ENCODE data around the gene TTN.

Gene TTN

GRCh38 chr2:178829299-178829960 is 22.2 kb upstream of the TTN start:
- Histone ChIP-seq H3K9ac (ENCODE audit: low read depth, low read length, poor library complexity, severe bottlenecking) (no peak overlapping the region), H3K4me2 (ENCODE audit: low read depth, low read length, poor library complexity, severe bottlenecking) (no peak overlapping the region), H3K4me1 (ENCODE audit: insufficient read depth, low read length, poor library complexity, severe bottlenecking) (no peaks in the 10 kb centered on the region), H3K9me2 (replicated peaks; ENCODE audit: low read depth, low read length) (no peaks in the 10 kb centered on the region), H4K20me1 (ENCODE audit: insufficient read depth, low read length, poor library complexity, severe bottlenecking) (no peaks in the 10 kb centered on the region), H3K9me3 (ENCODE audit: insufficient read depth, low read depth, low read length) (peaks cover 10% of the 10 kb centered on the region; the same call in 1 of the 2 replicates), H3K36me3 (ENCODE audit: insufficient read depth, low read length) (no peaks in the 10 kb centered on the region), H3F3A (ENCODE audit: low read depth) (no peaks in the 10 kb centered on the region), H3K4me3 (ENCODE audit: low read length, poor library complexity, severe bottlenecking) (no peak overlapping the region), H3K27me3 (ENCODE audit: insufficient read depth, low read length, poor library complexity, severe bottlenecking) (no peaks in the 10 kb centered on the region), H2AFZ (ENCODE audit: low read length) (no peak overlapping the region), H3K79me2 (ENCODE audit: insufficient read depth, low read length) (no peaks in the 10 kb centered on the region)
- TF ChIP-seq EZH2phosphoT487 (IDR thresholded peaks at IDR 0.05; ENCODE audit: borderline replicate concordance) (no peak), CTCF (conservative IDR thresholded peaks at IDR 0.05; ENCODE audit: low read length) (no peak)

- no peaks in the 10 kb centered on the region for H3K4me1 ChIP-seq (ENCODE audit: insufficient read depth, low read length, poor library complexity, severe bottlenecking)
- H3K36me3 ChIP-seq (ENCODE audit: insufficient read depth, low read length): no peaks in the 10 kb centered on the region
- no peaks in the 10 kb centered on the region for H3K79me2 ChIP-seq (ENCODE audit: insufficient read depth, low read length)
- no peaks in the 10 kb centered on the region for H4K20me1 ChIP-seq (ENCODE audit: insufficient read depth, low read length, poor library complexity, severe bottlenecking)
- H3K27me3 ChIP-seq (ENCODE audit: insufficient read depth, low read length, poor library complexity, severe bottlenecking): no peaks in the 10 kb centered on the region
- no peak overlapping the region for H2AFZ ChIP-seq (ENCODE audit: low read length)
- peaks cover 10% of the 10 kb centered on the region; the same call in 1 of the 2 replicates for H3K9me3 ChIP-seq (ENCODE audit: insufficient read depth, low read depth, low read length)
- no peak overlapping the region for H3K9ac ChIP-seq (ENCODE audit: low read depth, low read length, poor library complexity, severe bottlenecking)
- no peak overlapping the region for H3K4me3 ChIP-seq (ENCODE audit: low read length, poor library complexity, severe bottlenecking)
- H3K4me2 ChIP-seq (ENCODE audit: low read depth, low read length, poor library complexity, severe bottlenecking): no peak overlapping the region
- H3F3A ChIP-seq (ENCODE audit: low read depth): no peaks in the 10 kb centered on the region
- TF ChIP-seq CTCF (conservative IDR thresholded peaks at IDR 0.05; ENCODE audit: low read length) (no peak), EZH2phosphoT487 (IDR thresholded peaks at IDR 0.05; ENCODE audit: borderline replicate concordance) (no peak)
- H3K9me2 ChIP-seq (replicated peaks; ENCODE audit: low read depth, low read length): no peaks in the 10 kb centered on the region
These were observed 21.3 kb upstream of the TTN start for GRCh38 chr2:178828486-178828881.

- no peaks in the 10 kb centered on the region for H3K36me3 ChIP-seq (ENCODE audit: insufficient read depth, low read length)
- H4K20me1 ChIP-seq (ENCODE audit: insufficient read depth, low read length, poor library complexity, severe bottlenecking): no peaks in the 10 kb centered on the region
- no peaks in the 10 kb centered on the region for H3K4me1 ChIP-seq (ENCODE audit: insufficient read depth, low read length, poor library complexity, severe bottlenecking)
- H3K79me2 ChIP-seq (ENCODE audit: insufficient read depth, low read length): no peaks in the 10 kb centered on the region
- peaks cover 10% of the 10 kb centered on the region; the same call in 1 of the 2 replicates for H3K9me3 ChIP-seq (ENCODE audit: insufficient read depth, low read depth, low read length)
- TF ChIP-seq CTCF (conservative IDR thresholded peaks at IDR 0.05; ENCODE audit: low read length): no peak
- 0 out of 2 replicates have a peak overlapping the region, but pooled peaks have one; percentile 43 for H2AFZ ChIP-seq (ENCODE audit: low read length)
- no peak overlapping the region for H3K4me2 ChIP-seq (ENCODE audit: low read depth, low read length, poor library complexity, severe bottlenecking)
- no peaks in the 10 kb centered on the region for H3F3A ChIP-seq (ENCODE audit: low read depth)
- no peaks in the 10 kb centered on the region for H3K9me2 ChIP-seq (replicated peaks; ENCODE audit: low read depth, low read length)
- no peak overlapping the region for H3K9ac ChIP-seq (ENCODE audit: low read depth, low read length, poor library complexity, severe bottlenecking)
- no peaks in the 10 kb centered on the region for H3K27me3 ChIP-seq (ENCODE audit: insufficient read depth, low read length, poor library complexity, severe bottlenecking)
- no peak overlapping the region for H3K4me3 ChIP-seq (ENCODE audit: low read length, poor library complexity, severe bottlenecking)
These were observed 20.7 kb upstream of the TTN start for GRCh38 chr2:178827739-178828485.
